GM23338 (cell line): ENCODE measurements around the gene NTMT1. TPM values are rescaled to one million over a fixed set of nuclear protein-coding genes. Genes with fewer than 3 reads are reported as not detected.

Experiments
- ATAC-seq: fragments of 200-7000 bp; cut with Tn5 transposase; 3 replicates; pipeline ENCODE4 v1.9.1; 2020
- DNase-seq: peaks from one replicate; pipeline ENCODE4 v3.0.0-alpha.2; 2015; ENCODE audit warnings: low spot score
- H2AFZ ChIP-seq: fragments of 200-600 bp; sonication (generic); 2 replicates; pipeline ENCODE4 v1.8.0; 2016; ENCODE audit warnings: antibody characterized with exemption, mild to moderate bottlenecking, moderate library complexity
- H3F3A ChIP-seq: fragments of 200-600 bp; sonication (generic); replicated peaks from 2 replicates; pipeline ENCODE4 v1.8.0; 2017; ENCODE audit warnings: antibody characterized with exemption, mixed run types, low read depth
- H3K27ac ChIP-seq: fragments of 200-600 bp; sonication (generic); 2 replicates; pipeline ENCODE4 v1.6.1; 2016; ENCODE audit warnings: low read depth
- H3K27me3 ChIP-seq: fragments of 200-600 bp; sonication (generic); 2 replicates; pipeline ENCODE4 v1.8.0; 2016; ENCODE audit warnings: mild to moderate bottlenecking, mixed run types, moderate library complexity; ENCODE audit not compliant: insufficient read depth
- H3K36me3 ChIP-seq: fragments of 200-600 bp; sonication (generic); 2 replicates; pipeline ENCODE4 v1.8.0; 2016; ENCODE audit warnings: mild to moderate bottlenecking; ENCODE audit not compliant: insufficient read depth
- H3K4me1 ChIP-seq: fragments of 200-600 bp; sonication (generic); 2 replicates; pipeline ENCODE4 v1.8.0; 2016; ENCODE audit warnings: mild to moderate bottlenecking, moderate library complexity; ENCODE audit not compliant: insufficient read depth
- H3K4me2 ChIP-seq: fragments of 200-600 bp; sonication (generic); 2 replicates; pipeline ENCODE4 v1.7.1; 2017; ENCODE audit warnings: mixed run types
- H3K4me3 ChIP-seq: fragments of 200-600 bp; sonication (generic); 2 replicates; pipeline ENCODE4 v1.6.1; 2016; ENCODE audit warnings: mixed run types
- H3K79me2 ChIP-seq: fragments of 200-600 bp; sonication (generic); replicated peaks from 2 replicates; pipeline ENCODE4 v1.8.0; 2017; ENCODE audit warnings: mild to moderate bottlenecking; ENCODE audit not compliant: insufficient read depth
- H3K9me2 ChIP-seq: fragments of 200-600 bp; sonication (generic); 2 replicates; pipeline ENCODE4 v1.8.0; 2017; ENCODE audit not compliant: insufficient read depth
- H4K20me1 ChIP-seq: fragments of 200-600 bp; sonication (generic); replicated peaks from 2 replicates; pipeline ENCODE4 v1.8.0; 2017; ENCODE audit warnings: mild to moderate bottlenecking; ENCODE audit not compliant: insufficient read depth
- H3K27ac Mint-ChIP-seq: 2 replicates; pipeline ENCODE4 v1.8.0; 2020; ENCODE audit warnings: inconsistent platforms, mild to moderate bottlenecking, moderate library complexity, mixed read lengths
- H3K27me3 Mint-ChIP-seq: 3 replicates; pipeline ENCODE4 v1.8.0; 2022; ENCODE audit warnings: low read depth, mild to moderate bottlenecking, moderate library complexity, mixed read lengths, inconsistent platforms; ENCODE audit not compliant: insufficient read depth, poor library complexity
- H3K36me3 Mint-ChIP-seq: 3 replicates; pipeline ENCODE4 v1.8.0; 2021; ENCODE audit warnings: low read depth, mild to moderate bottlenecking, inconsistent platforms, moderate library complexity, mixed read lengths
- H3K4me1 Mint-ChIP-seq: 3 replicates; pipeline ENCODE4 v1.8.0; 2020; ENCODE audit warnings: mild to moderate bottlenecking, inconsistent platforms, mixed read lengths
- H3K4me3 Mint-ChIP-seq: 3 replicates; pipeline ENCODE4 v1.8.0; 2021; ENCODE audit warnings: moderate library complexity, mild to moderate bottlenecking, inconsistent platforms, mixed read lengths
- H3K9me3 Mint-ChIP-seq: 3 replicates; pipeline ENCODE4 v1.8.0; 2020; ENCODE audit warnings: moderate library complexity, mild to moderate bottlenecking, inconsistent platforms, mixed read lengths
- EZH2phosphoT487 ChIP-seq: fragments of 200-600 bp; sonication (generic); IDR thresholded peaks from one replicate; pipeline ENCODE4 v1.8.1; 2018; ENCODE audit warnings: antibody characterized with exemption; ENCODE audit not compliant: unreplicated experiment
- JUNB ChIP-seq: IDR thresholded peaks from one replicate; pipeline ENCODE4 v1.6.1; 2016; ENCODE audit warnings: antibody characterized with exemption; ENCODE audit not compliant: unreplicated experiment
- REST ChIP-seq: IDR thresholded peaks from one replicate; pipeline ENCODE4 v1.6.1; 2018; ENCODE audit warnings: antibody characterized with exemption; ENCODE audit not compliant: unreplicated experiment
- STAT1 ChIP-seq: IDR thresholded peaks from one replicate; pipeline ENCODE4 v1.6.1; 2016; ENCODE audit warnings: antibody characterized with exemption; ENCODE audit not compliant: unreplicated experiment
- ZNF114 ChIP-seq: fragments of 250-450 bp; sonication (Bioruptor Pico); IDR thresholded peaks from 2 replicates; pipeline ENCODE4 v1.5.0; 2020; ENCODE audit warnings: mild to moderate bottlenecking, moderate library complexity
- ZNF331 ChIP-seq: fragments of 250-450 bp; sonication (Bioruptor Pico); IDR thresholded peaks from 2 replicates; pipeline ENCODE4 v1.5.0; 2020; ENCODE audit warnings: low read depth, mild to moderate bottlenecking, moderate library complexity
- polyA plus RNA-seq: library from polyadenylated mRNA; unstranded; fragments of >200 nt; fragmentation: Nextera tagmentation; extraction: Ambion mirVana; gene quantifications from 2 replicates; pipeline ENCODE4 v1.2.1, GENCODE V29; 2016
- total RNA-seq: library from RNA; depleted of rRNA; stranded (reverse); fragments of >200 nt; shearing (Covaris generic); gene quantifications from 2 replicates; pipeline ENCODE4 v1.2.3, GENCODE V29; 2014
- TF ChIP-seq, protein P1 (sequence below): fragments of 250-450 bp; sonication (Bioruptor Pico); IDR thresholded peaks from 2 replicates; pipeline ENCODE4 v1.5.0; 2020; ENCODE audit warnings: mild to moderate bottlenecking, moderate library complexity

Gene NTMT1
- total and polyA plus RNA-seq, 2 experiments from 2014 or later: 59.4 to 108 TPM

DNA sequence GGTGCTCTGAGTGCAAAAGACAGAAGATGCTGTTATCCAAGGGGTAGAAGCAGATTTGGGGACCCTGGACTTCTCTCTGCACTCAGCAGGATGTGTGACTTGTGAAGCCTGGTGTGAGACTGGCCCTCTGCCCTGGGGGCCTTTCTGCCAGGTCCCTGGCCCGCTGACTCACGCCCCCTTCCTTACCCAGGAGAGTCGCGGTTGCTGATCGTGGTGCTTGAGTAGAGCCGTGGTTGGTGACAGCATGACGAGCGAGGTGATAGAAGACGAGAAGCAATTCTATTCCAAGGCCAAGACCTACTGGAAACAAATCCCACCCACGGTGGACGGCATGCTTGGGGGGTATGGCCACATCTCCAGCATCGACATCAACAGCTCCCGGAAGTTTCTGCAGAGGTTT, 6.5 kb downstream of the NTMT1 start (continued):
- TF ChIP-seq, protein P1, sequence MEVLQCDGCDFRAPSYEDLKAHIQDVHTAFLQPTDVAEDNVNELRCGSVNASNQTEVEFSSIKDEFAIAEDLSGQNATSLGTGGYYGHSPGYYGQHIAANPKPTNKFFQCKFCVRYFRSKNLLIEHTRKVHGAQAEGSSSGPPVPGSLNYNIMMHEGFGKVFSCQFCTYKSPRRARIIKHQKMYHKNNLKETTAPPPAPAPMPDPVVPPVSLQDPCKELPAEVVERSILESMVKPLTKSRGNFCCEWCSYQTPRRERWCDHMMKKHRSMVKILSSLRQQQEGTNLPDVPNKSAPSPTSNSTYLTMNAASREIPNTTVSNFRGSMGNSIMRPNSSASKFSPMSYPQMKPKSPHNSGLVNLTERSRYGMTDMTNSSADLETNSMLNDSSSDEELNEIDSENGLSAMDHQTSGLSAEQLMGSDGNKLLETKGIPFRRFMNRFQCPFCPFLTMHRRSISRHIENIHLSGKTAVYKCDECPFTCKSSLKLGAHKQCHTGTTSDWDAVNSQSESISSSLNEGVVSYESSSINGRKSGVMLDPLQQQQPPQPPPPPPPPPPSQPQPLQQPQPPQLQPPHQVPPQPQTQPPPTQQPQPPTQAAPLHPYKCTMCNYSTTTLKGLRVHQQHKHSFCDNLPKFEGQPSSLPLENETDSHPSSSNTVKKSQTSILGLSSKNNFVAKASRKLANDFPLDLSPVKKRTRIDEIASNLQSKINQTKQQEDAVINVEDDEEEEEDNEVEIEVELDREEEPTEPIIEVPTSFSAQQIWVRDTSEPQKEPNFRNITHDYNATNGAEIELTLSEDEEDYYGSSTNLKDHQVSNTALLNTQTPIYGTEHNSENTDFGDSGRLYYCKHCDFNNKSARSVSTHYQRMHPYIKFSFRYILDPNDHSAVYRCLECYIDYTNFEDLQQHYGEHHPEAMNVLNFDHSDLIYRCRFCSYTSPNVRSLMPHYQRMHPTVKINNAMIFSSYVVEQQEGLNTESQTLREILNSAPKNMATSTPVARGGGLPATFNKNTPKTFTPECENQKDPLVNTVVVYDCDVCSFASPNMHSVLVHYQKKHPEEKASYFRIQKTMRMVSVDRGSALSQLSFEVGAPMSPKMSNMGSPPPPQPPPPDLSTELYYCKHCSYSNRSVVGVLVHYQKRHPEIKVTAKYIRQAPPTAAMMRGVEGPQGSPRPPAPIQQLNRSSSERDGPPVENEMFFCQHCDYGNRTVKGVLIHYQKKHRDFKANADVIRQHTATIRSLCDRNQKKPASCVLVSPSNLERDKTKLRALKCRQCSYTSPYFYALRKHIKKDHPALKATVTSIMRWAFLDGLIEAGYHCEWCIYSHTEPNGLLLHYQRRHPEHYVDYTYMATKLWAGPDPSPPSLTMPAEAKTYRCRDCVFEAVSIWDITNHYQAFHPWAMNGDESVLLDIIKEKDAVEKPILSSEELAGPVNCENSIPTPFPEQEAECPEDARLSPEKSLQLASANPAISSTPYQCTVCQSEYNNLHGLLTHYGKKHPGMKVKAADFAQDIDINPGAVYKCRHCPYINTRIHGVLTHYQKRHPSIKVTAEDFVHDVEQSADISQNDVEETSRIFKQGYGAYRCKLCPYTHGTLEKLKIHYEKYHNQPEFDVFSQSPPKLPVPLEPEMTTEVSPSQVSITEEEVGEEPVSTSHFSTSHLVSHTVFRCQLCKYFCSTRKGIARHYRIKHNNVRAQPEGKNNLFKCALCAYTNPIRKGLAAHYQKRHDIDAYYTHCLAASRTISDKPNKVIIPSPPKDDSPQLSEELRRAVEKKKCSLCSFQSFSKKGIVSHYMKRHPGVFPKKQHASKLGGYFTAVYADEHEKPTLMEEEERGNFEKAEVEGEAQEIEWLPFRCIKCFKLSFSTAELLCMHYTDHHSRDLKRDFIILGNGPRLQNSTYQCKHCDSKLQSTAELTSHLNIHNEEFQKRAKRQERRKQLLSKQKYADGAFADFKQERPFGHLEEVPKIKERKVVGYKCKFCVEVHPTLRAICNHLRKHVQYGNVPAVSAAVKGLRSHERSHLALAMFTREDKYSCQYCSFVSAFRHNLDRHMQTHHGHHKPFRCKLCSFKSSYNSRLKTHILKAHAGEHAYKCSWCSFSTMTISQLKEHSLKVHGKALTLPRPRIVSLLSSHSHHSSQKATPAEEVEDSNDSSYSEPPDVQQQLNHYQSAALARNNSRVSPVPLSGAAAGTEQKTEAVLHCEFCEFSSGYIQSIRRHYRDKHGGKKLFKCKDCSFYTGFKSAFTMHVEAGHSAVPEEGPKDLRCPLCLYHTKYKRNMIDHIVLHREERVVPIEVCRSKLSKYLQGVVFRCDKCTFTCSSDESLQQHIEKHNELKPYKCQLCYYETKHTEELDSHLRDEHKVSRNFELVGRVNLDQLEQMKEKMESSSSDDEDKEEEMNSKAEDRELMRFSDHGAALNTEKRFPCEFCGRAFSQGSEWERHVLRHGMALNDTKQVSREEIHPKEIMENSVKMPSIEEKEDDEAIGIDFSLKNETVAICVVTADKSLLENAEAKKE: no peak
- TF ChIP-seq ZNF114 (no peak), EZH2phosphoT487 (no peak), JUNB (no peak), STAT1 (no peak), ZNF331 (CRISPR knock-in tag) (no peak)

- no peak for DNase-seq
- Histone ChIP-seq H3K79me2 (peaks cover 58% of the 10 kb centered on the region), H3K9me2 (no peaks in the 10 kb centered on the region), H3K27me3 (no peaks in the 10 kb centered on the region), H3K27ac (no peak overlapping the region), H3F3A (peaks cover under 1% of the 10 kb centered on the region; the same call in 1 of the 2 replicates), H3K4me2 (no peak overlapping the region), H3K36me3 (no peaks in the 10 kb centered on the region; the same call in 1 of the 2 replicates), H2AFZ (no peak overlapping the region), H3K4me1 (0 out of 2 replicates have a peak, but pooled peaks cover 2% of the 10 kb centered on the region), H3K4me3 (no peak overlapping the region), H4K20me1 (peaks cover 64% of the 10 kb centered on the region)
- peaks cover 52% of the 10 kb centered on the region for H3K36me3 Mint-ChIP-seq
- H3K9me3 Mint-ChIP-seq: no peaks in the 10 kb centered on the region
- peaks cover 26% of the 10 kb centered on the region for H3K4me1 Mint-ChIP-seq
- ATAC-seq: no peak
- no peak overlapping the region for H3K4me3 Mint-ChIP-seq
- no peak overlapping the region for H3K27ac Mint-ChIP-seq
- peaks cover 12% of the 10 kb centered on the region for H3K27me3 Mint-ChIP-seq
- TF ChIP-seq REST: no peak
- TF ChIP-seq, protein P1: no peak
Measured at GRCh38 chr9:129633207-129633606, 7.2 kb downstream of the NTMT1 start.
